T-helper 1 cell treated with Interleukin-12 subunit alpha and Interleukin-12 subunit beta and Interleukin-4 antibody, amounts not matched to agents 30 ng/mL and 1 ng/mL, for 36 hours (primary cell): ENCODE measurements around the gene RBP5. TPM values are rescaled to one million over a fixed set of nuclear protein-coding genes. Genes with fewer than 3 reads are reported as not detected.

Experiments used
- intact Hi-C: fragments of 100-400 bp; cut with micrococcal nuclease; formaldehyde crosslinking; loops from one replicate; pipeline ENCODE4 v1.15.1; 2024
- total RNA-seq: library from RNA; stranded (reverse); gene quantifications from 2 replicates; pipeline ENCODE4 v1.2.3, GENCODE V29; 2022

The RBP5 gene, protein sequence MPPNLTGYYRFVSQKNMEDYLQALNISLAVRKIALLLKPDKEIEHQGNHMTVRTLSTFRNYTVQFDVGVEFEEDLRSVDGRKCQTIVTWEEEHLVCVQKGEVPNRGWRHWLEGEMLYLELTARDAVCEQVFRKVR
- 0.27 TPM in 1 of 2 replicates, not detected in the other for total RNA-seq

GRCh38 chr12:7128681-7129286 lies at the start of gene RBP5:
Gene RBP5, minus strand, starts transcription at chr12:7128889. Its CDS starts 114 bp downstream, at chr12:7128775.
- intact Hi-C loops = no loop called here

- intact Hi-C loops = no loop called here
These were observed 49.8 kb upstream of the RBP5 start for GRCh38 chr12:7178481-7178880.

DNA sequence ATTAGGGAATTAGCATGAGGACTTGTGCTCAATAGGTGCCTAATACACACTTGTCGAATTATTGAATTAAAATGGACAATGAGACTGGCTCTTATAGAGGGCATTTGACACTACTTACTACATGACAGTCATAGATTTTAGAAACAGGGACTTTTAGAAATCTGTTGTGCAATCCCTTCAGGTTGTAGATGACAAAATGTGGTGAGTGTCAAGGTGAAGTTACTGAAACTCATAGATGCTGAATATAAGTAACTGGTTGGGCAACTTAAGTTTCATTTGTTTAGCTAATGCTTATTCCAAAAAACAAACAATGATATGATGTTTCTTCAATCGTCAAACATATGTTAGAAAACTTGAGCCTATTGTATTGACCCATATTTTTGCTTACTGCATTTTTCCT lies 47.9 kb upstream of the RBP5 start:
- intact Hi-C loops = no loop called here

DNA sequence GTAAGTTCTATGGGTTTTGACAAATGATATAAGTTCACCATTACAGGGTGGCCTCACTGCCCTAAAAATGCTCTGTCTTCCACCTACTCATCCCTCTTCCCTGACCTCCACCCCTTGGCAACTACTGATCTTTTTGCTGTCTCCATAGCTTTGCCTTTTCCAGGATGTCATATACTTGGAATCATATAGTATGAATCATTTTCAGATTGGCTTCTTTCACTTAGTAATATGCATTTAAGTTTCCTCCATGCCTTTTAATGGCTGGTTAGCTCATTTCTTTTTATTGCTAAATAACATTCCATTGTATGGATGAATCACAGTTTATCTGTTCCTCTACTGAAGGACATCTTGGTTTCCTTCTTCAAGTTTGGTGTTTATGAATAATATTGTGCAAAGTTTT lies 46.8 kb upstream of the RBP5 start:
- intact Hi-C loops = no loop called here

GRCh38 chr12:7171854-7172253 lies 43.2 kb upstream of the RBP5 start:
- intact Hi-C loops = no loop called here

DNA sequence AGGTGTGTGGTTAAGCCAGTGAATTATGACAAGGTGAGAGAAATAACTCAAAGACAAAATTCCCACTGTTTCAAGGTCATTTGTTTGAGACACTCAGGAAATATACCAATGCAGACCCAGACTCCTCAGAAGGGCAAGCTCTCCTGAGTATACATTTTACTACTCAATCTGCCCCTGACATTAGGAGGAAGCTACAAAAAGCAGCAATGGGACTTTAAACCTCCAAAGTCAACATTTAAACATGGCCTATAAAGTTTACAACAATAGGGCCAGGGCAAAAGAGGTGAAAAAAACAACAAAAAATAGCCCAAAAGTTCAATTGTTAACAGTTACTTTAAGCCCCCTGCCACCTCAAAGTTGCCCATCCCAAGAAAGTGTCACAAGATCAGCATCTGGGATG lies 41.3 kb upstream of the RBP5 start:
- intact Hi-C loops = no loop called here

GRCh38 chr12:7162691-7163114 lies 34.0 kb upstream of the RBP5 start:
- intact Hi-C loops = no loop called here

GRCh38 chr12:7161811-7162210 lies 33.1 kb upstream of the RBP5 start:
- intact Hi-C loops = no loop called here

DNA sequence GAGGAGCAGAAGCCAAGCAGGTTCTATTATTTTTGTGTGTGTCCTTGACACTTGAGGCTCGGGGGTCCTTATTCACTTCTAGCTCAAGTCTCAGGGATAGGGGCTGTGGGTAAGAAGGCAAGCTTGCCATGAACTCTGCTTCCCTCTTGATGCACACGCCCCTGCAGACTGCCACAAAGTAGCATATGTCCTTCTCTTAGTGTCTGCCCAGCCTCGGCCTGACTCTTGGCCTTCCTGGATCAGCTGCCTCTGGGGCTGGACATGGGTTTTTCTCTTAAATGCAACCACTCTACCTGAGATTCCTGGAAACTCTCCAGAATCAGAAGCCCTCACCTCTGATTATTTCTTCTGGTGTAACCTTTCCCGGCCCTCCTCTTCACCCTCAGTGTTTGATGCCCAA lies 32.6 kb upstream of the RBP5 start:
- intact Hi-C loops = no loop called here

DNA sequence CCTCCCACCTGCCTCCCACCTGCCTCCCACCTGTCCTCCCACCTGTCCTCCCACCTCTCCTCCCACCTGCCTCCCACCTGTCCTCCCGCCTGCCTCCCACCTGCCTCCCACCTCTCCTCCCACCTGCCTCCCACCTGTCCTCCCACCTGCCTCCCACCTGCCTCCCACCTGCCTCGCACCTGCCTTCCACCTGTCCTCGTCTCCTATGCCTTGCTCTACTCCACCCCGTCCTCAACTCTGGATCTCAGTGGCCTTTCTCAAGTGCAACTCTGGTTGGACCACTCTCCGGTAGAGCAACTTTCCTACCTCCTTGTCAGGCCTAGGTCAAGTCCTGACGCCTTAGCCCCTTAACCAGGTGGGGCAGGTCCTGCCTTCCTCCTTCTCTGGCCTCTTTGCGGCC lies 31.5 kb upstream of the RBP5 start:
- intact Hi-C loops = no loop called here

DNA sequence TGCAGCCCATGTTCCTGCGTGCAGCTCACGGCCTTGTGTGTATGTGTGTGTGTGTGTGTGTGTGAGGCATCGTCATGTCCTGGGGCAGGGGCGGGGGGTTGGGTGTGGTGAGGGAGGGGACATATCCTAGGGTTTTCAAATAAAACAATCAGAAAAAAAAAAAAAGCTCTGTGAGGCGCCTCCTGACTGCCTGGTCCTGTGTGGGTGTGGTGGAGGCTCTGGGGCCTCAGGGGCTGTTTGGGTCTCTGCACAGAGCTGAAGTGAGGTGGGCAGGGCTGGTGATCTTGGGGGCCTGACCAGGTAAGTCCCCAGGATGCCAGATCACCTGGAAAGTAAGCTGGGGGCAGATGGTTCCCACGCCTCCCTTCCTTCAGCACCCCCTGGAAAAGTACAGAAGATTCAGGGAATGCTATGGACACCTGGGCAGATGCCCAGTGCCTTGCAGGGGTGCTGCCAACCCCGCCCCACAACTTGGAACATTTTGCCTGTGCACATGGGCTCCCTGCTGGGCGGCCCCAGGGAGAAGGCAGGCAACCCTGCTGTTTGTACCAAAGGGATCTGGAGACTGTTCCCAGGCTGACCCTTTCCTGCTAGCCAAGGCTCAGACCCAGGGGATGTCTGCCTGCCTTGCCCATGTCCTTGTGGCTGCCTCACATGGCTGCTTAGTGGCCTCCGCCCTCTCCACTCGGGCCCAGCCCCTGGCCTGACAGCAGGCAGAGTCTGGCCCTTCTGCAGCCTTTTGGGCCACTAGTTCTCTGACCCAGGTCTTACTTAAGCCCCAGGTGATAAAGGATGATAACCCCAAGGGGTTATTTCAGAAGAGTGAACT lies 30.3 kb upstream of the RBP5 start:
- intact Hi-C loops = no loop called here

DNA sequence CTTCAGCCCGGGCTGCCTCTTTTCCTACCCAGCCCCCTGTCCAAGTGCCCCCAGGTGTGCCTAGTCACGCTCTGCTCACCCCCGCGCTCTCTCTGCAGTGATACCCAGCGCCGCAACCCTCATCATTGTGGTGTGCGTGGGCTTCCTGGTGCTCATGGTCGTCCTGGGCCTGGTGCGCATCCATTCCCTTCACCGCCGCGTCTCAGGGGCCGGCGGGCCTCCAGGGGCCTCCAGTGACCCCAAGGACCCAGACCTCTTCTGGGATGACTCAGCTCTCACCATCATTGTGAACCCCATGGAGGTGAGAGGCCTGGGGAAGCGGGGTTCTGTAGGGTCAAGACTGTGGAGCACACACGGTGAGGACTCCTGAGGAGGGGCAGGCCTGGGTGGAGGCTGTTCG lies 28.7 kb upstream of the RBP5 start:
- intact Hi-C loops = no loop called here

DNA sequence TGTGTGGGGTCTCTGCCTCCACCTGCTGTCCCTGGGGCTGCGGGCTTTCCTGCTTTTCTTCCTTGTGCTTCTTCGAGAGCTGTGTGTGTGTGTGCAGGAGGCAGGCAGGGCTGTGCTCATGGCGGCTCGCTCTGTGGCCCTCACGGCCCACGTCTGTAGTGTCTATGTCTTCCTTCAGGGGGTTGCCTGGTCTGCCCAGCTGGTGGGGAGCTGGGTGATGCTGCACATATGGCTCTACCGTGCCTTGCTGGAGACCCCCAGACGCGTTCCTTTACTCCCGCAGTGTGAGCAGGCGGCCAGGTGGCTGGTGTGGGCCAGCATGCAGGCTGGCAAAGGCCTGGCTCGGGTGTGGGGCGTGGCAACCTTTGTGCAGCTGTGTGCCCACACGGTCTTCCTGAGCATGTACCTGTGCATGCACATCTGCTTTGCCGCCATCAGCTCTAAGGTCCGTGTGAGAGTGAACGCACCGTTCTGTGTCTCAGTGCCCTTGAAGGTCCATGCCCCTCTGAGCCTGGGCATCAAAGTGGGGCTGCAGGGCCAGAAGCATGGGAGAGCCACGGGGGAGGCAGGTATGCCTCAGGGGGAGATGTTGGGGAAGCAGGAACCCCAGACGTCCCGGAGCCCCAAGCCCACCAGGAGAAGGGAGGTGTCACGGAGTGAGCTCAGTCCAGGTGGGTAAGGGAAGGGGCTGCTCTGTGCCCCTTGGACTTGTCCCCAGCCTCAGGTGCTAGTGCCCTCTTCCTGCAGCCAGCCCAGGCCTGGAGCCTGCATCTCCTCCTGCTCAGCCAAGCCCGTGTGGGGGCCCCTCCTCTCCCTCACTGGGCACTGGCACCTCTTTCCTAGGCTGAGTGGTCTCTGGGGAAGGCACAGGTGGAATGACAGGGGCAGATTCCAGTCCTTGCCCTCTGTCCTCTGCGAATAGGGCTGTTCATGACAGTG lies 27.8 kb upstream of the RBP5 start:
- intact Hi-C loops = no loop called here

DNA sequence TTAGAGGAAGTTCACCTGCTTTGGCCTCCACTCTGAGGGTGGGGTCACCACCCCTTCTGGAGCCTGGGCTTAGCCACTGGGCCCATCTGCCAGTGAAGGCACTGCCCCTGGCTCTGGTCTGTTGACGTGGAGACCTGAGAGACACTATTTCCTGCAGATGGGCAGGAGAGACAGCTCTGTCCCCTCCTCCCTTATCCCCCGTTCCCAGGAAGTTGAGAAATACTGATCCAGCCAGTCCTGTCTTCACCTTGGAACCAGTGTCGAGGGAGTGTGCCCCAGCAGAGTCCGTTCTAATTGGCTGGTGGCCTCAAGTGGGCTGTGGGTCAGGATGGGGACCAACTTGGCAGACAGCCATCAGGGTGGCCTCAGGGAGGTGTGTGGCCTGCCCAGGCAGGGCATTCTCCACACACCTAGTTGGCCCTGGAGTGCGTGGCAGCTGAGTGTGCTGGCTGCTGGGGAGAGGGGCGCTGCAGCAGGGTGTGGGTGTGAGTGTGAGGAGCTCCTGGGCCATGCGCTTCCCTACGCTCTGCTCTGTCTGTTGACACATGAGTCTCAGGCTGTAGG lies 26.9 kb upstream of the RBP5 start:
- intact Hi-C loops = no loop called here

DNA sequence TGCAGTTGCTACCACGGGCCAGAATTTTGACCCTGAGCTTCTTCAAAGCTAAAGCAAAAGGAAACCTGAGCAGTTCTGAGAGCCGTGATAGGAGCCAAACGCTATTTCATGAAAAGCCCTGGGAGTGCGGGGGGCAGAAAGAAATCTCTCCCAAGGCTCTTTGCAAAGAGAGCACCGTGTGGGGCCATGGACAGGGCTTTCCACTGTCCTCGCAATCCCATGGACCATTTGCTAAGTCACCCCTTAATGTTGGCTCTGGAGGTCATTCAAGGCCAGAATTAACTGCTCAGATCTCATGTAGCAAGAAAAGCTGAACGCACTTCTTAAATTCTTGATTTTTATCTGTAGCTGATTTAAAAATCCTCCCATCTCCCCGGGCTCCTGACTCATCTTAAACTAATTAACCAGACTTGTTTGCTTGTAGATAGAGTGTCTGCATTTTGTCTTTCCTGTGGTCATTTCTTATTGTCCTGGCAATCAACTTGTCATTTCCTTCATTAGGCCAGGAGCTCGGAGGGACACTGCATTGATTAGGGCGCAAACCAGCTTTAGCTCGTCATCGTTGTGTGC lies 26.3 kb upstream of the RBP5 start:
- intact Hi-C loops = no loop called here

GRCh38 chr12:7154042-7154441 lies 25.4 kb upstream of the RBP5 start:
- intact Hi-C loops = no loop called here

DNA sequence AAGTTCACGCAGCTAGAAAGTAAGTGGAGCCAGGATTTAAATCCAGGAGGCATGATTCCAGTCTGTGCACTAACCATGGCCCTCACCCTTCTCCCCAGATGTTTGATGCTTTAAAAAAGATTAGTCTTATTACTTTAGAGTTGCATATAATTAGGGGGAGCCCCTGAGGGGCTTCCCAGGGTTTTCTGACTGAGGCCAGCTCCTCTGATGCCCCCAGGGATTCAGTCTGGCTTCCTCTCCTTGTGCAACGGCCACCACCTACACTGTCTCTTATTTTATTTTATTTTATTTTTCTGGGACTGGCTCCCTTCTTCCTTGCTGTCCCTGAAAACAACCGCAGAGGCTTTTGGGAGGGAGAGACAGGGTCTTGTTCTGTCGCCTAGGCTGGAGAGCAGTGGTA lies 24.1 kb upstream of the RBP5 start:
- intact Hi-C loops = no loop called here

GRCh38 chr12:7151532-7151931 lies 22.8 kb upstream of the RBP5 start:
- intact Hi-C loops = no loop called here

GRCh38 chr12:7150841-7151240 lies 22.2 kb upstream of the RBP5 start:
- intact Hi-C loops = no loop called here

DNA sequence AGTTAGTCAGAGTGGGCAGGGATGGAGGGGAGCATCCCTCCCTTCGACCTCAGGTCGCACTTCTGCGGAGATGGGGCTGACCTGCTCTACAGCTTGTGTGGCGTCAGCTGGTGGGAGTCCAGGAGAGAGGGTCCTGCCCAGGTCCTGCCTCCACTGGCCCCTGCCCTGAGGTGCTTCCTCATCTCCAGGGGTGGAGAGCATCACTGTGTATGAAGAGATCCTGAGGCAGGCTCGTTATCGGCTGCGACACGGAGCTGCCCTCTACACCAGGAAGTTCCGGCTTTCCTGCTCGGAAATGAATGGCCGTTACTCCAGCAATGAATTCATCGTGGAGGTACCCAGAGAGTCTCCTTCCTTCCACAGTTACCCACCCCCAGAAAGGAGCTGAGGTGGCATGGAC lies 21.7 kb upstream of the RBP5 start:
- intact Hi-C loops = no loop called here

- intact Hi-C loops = no loop called here
These were observed 18.2 kb upstream of the RBP5 start for GRCh38 chr12:7146906-7147305.
